Fibroblast of pulmonary artery (primary cell): ENCODE measurements around the gene GIMAP8.

ENCODE experiments used
- DNase-seq: peaks from one replicate; pipeline ENCODE4 v3.0.0-alpha.2; 2010; ENCODE audit warnings: low read depth
- H3K4me3 ChIP-seq: replicated peaks from 2 replicates; pipeline ENCODE4 v1.5.1; 2011; ENCODE audit warnings: low read depth, mild to moderate bottlenecking, control low read depth, low read length, moderate library complexity
- TF ChIP-seq, protein P1 (sequence below): IDR thresholded peaks from 2 replicates; pipeline ENCODE4 v1.5.1; 2011; ENCODE audit warnings: mild to moderate bottlenecking, control low read depth, low read length, inconsistent platforms; ENCODE audit errors: missing control alignments

GIMAP8 gene

DNA sequence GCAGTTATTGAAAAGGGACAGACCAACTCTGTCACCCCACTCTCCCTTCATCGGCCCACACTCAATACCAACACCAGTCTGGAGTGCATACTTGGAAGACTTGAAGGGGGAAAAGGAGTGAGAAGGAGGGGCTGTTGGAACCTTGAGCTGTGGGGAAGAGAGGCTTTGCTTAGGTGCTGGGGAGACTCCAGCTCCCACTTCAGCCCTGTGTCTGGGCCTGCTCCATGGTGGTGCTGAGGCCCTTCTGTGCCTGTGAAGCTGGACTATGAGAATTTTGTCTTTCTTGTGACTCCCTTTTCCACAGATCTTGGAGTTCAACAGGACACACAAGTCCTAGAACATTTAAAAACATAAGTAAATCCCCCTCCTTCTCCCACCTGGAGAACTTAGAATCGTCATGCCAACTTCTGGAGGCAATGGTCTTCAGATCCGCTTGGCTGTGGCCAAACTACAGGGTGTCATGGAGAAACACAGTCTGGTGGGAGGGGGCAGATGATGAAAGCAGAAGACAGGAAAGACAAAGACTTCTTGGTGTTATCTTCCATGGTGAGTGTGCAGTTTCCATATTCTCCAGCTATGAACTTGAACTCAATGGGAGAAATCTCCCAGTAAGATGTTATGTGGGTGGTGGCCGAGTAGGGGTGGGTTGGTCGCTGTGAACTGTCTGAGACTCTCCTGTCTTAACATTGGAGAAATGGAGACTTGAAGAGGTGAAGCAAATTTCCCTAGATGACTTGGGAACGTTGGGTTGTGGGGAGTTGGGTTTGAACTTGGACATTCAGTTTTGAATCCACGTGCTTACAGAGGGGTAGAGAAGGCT is 18.4 kb upstream of the GIMAP8 start:
- no peak for DNase-seq
- no peak overlapping the region for H3K4me3 ChIP-seq
- TF ChIP-seq, protein P1, sequence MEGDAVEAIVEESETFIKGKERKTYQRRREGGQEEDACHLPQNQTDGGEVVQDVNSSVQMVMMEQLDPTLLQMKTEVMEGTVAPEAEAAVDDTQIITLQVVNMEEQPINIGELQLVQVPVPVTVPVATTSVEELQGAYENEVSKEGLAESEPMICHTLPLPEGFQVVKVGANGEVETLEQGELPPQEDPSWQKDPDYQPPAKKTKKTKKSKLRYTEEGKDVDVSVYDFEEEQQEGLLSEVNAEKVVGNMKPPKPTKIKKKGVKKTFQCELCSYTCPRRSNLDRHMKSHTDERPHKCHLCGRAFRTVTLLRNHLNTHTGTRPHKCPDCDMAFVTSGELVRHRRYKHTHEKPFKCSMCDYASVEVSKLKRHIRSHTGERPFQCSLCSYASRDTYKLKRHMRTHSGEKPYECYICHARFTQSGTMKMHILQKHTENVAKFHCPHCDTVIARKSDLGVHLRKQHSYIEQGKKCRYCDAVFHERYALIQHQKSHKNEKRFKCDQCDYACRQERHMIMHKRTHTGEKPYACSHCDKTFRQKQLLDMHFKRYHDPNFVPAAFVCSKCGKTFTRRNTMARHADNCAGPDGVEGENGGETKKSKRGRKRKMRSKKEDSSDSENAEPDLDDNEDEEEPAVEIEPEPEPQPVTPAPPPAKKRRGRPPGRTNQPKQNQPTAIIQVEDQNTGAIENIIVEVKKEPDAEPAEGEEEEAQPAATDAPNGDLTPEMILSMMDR: no peak

DNA sequence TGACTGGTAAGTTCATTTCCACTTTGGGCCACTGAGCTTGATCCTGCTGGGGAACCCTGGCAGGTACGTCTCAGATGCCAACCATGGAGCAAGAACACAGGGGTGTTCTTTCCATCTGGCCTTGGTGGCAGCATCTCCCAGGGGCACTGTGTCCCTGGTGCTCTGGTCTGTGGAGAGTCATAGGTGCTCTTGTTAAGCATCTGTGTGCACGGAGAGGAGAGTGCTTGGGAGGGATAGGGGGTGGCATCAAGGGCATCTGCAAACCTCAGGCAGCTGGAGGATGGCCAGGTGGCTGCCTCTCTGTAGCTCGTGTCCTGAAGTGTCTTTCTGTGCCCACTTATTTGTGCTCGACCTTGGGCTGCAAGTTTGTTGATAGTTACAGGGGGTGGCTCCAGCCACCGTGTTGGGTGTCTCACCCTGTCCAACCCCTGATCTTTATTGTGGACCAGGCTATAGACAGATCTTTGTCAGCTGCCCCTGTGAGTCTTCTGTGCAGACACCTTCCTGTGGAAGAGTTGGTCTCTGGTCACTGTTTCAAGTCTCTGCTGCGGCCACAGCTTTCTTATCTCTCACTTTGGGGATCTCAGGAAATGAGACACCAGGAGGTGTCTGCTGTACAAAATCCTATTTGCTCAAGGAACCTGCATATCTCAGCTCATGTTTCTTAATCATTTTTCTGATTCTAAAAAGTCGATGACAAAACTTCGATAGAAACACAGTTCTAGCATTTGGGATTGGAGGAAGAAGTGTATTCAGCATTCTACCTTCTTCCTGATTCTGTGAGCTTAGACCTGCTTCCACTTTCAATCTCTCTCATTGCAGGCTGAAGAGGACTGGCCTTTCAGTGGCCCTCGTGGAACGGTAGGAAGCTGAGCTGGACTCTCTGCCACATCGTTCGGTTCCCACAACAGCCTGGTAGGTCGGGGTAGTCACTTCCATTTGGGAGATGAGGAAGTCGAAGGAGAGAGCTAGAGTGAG is 17.2 kb upstream of the GIMAP8 start:
- H3K4me3 ChIP-seq: no peak overlapping the region
- TF ChIP-seq, protein P1: no peak
- no peak for DNase-seq

DNA sequence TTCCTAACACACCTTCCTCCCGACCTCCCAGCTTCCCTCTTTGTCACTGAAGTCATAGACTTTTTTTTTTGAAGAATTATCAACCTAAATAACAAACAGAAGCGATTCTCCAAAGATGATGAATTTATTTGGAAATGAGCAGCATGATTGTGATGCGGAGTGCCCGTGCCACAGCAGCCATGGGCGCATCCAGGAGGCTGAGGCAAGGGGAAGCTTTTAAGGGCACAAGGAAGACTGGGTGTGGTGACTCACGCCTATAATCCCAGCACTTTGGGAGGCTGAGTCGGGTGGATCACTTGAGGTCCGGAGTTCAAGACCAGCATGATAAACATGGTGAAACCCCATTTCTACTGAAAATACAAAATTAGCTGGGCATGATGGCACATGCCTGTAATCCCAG is 16.2 kb upstream of the GIMAP8 start:
- no peak for DNase-seq
- TF ChIP-seq, protein P1: no peak
- H3K4me3 ChIP-seq: no peak overlapping the region

DNA sequence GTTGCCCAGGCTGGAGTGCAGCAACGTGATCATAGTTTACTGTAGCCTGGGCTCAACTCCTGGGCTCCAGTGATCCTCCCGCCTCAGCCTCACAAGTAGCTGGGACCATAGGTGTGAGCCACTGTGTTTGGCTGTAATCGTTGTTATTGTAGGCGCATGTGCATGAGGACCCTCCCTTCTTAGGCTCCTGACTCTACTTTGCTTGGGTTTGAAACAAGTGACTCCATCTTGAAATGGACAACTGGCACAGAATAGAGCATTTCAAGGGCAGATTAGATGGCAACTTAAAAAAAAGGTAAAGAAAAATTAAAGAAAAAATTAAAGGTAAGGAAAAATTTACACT is 15.4 kb upstream of the GIMAP8 start:
- H3K4me3 ChIP-seq: no peak overlapping the region
- TF ChIP-seq, protein P1: no peak
- DNase-seq: no peak

DNA sequence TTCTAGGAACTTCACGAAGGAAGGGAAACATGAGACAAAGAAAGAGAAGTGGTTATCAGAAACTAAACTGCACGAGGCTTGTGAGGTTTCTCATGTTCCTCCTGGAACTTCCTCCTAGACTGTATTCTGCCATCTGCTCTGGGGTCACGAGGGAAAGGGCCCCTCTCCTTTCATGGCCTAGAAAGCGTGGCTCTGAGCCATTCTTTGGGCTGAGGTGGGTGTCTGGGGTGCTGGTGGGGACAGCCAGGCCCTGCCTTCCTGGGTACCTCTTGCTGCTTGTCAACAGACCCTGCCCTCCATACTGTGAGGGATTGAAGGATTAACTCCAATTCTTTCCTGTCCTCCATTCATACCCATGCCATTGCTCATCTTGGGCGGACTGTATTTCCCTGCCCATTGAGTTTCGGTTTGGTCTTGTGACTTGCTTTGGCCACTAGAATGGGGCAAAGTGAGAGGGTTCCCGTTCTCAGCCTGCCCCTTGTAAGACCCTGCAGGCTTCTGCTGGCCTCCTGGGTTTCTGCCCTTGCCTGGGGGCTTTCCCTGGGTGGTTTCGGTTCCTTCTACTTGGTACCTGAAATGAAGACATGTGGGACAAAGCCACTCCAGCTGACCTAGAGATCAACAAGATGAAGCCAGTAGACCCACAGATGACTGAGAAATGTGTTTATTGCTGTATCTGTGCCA is 14.9 kb upstream of the GIMAP8 start:
- TF ChIP-seq, protein P1: no peak
- no peak for DNase-seq
- no peak overlapping the region for H3K4me3 ChIP-seq

DNA sequence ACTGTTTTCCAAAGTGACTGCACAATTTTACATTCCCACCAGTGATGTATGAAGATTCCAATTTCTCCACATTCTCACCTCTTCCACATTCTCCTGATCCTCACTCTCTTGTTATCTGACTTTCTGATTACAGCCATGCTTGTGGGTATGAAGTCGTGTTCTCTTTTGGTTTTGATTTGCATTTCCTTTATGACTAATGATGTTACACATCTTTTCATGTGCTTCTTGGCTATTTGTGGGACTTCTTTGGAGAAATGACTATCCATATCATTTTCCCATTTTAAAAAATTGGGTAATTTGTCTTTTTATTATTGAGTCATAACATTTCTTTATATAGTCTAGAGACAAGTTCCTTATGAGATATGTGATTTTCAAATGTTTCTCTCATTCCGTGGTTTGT is 10.5 kb upstream of the GIMAP8 start:
- DNase-seq: peak; percentile 32
- TF ChIP-seq, protein P1: no peak
- no peak overlapping the region for H3K4me3 ChIP-seq
